NCI-H2107 treated with DMSO at 0.1 percent for 48 hours (cell line): Measurements from ENCODE around the gene GRM7.

Experiments used
- DNase-seq: peaks from one replicate; lab custom pipeline; 2025; ENCODE audit not compliant: unreplicated experiment; lab: John Stamatoyannopoulos, UW

GRM7 gene

GRCh38 chr3:7144697-7145308 lies 283.9 kb downstream of the GRM7 start:
- no peak for DNase-seq

- DNase-seq: no peak
These were observed 285.6 kb downstream of the GRM7 start for GRCh38 chr3:7146529-7146928.

- DNase-seq: no peak
These were observed 297.6 kb downstream of the GRM7 start for GRCh38 chr3:7158516-7158915.

- DNase-seq: no peak
These were observed 299.8 kb downstream of the GRM7 start for GRCh38 chr3:7160689-7161088.

- DNase-seq: no peak
These were observed 305.5 kb downstream of the GRM7 start for GRCh38 chr3:7166460-7166859.

GRCh38 chr3:7171493-7171892 lies 310.6 kb downstream of the GRM7 start:
- DNase-seq: no peak

- no peak for DNase-seq
These were observed 312.1 kb downstream of the GRM7 start for GRCh38 chr3:7172996-7173395.

- no peak for DNase-seq
These were observed 327.6 kb downstream of the GRM7 start for GRCh38 chr3:7188551-7188950.

- DNase-seq: no peak
These were observed 329.2 kb downstream of the GRM7 start for GRCh38 chr3:7190095-7190494.

- DNase-seq: no peak
These were observed 332.4 kb downstream of the GRM7 start for GRCh38 chr3:7193269-7193668.

GRCh38 chr3:7194071-7194835 lies 333.3 kb downstream of the GRM7 start:
- DNase-seq: no peak

GRCh38 chr3:7195934-7196333 lies 335.0 kb downstream of the GRM7 start:
- no peak for DNase-seq

- DNase-seq: no peak
These were observed 340.9 kb downstream of the GRM7 start for GRCh38 chr3:7201784-7202183.

GRCh38 chr3:7203969-7204847 lies 343.3 kb downstream of the GRM7 start:
- no peak for DNase-seq

- no peak for DNase-seq
These were observed 343.9 kb downstream of the GRM7 start for GRCh38 chr3:7204848-7205156.

GRCh38 chr3:7205535-7205934 lies 344.6 kb downstream of the GRM7 start:
- DNase-seq: no peak

GRCh38 chr3:7205962-7206361 lies 345.0 kb downstream of the GRM7 start:
- no peak for DNase-seq

GRCh38 chr3:7207125-7207524 lies 346.2 kb downstream of the GRM7 start:
- no peak for DNase-seq

GRCh38 chr3:7207928-7208327 lies 347.0 kb downstream of the GRM7 start:
- no peak for DNase-seq

- DNase-seq: no peak
These were observed 348.2 kb downstream of the GRM7 start for GRCh38 chr3:7209098-7209497.

- no peak for DNase-seq
These were observed 350.8 kb downstream of the GRM7 start for GRCh38 chr3:7211740-7212139.

GRCh38 chr3:7215706-7216105 lies 354.8 kb downstream of the GRM7 start:
- DNase-seq: no peak
